AG04450 (cell line): ENCODE results near the gene AFMID. TPM values are rescaled to one million over a fixed set of nuclear protein-coding genes. Genes with fewer than 3 reads are reported as not detected.

Experiments
- CTCF ChIA-PET: fragments of 300-600, 350-600 bp; formaldehyde crosslinking; extraction: SDS; loops from one replicate; lab custom pipeline; 2022; ENCODE audit warnings: antibody characterized with exemption, inconsistent platforms; lab: Charles Lee
- POLR2A ChIA-PET: fragments of 350-600 bp; formaldehyde crosslinking; extraction: SDS; loops from one replicate; lab custom pipeline; 2021; ENCODE audit warnings: antibody characterized with exemption, inconsistent platforms; lab: Yijun Ruan, JAX
- DNase-seq: peaks from one replicate; pipeline ENCODE4 v3.0.0-alpha.2; 2011; ENCODE audit warnings: low read depth, low spot score
- H3K27ac ChIP-seq: one replicate; pipeline ENCODE4 v1.5.1; 2012; ENCODE audit warnings: low read depth, low read length, control low read depth
- H3K27me3 ChIP-seq: one replicate; pipeline ENCODE4 v1.6.0; 2012; ENCODE audit warnings: low read length; ENCODE audit not compliant: control insufficient read depth, insufficient read depth
- H3K4me3 ChIP-seq: 2 replicates; pipeline ENCODE4 v1.5.1; 2011; ENCODE audit warnings: mild to moderate bottlenecking, low read depth, low read length, control low read depth
- H3K9me3 ChIP-seq: 2 replicates; pipeline ENCODE4 v1.5.1; 2012; ENCODE audit warnings: low read length; ENCODE audit not compliant: control insufficient read depth, insufficient read depth
- CTCF ChIP-seq: IDR thresholded peaks from 2 replicates; pipeline ENCODE4 v1.5.1; 2011; ENCODE audit warnings: low read depth, low read length, control low read depth, inconsistent platforms
- polyA plus RNA-seq: library from polyadenylated mRNA; depleted of rRNA; stranded (reverse); fragments of >200 nt; gene quantifications from 2 replicates; pipeline ENCODE4 v1.2.3, GENCODE V29; 2011

The AFMID gene
- polyA plus RNA-seq, 1 experiment: 26.2 TPM

- no peak for DNase-seq
- Histone ChIP-seq H3K4me3 (no peak overlapping the region), H3K27me3 (peaks cover 18% of the 10 kb centered on the region), H3K9me3 (no peaks in the 10 kb centered on the region; the same call in 1 of the 2 replicates), H3K27ac (no peak overlapping the region)
- ChIA-PET POLR2A (no interaction called here), CTCF (interaction anchor here (3.0 kb wide), 1 partner anchor 13 kb away, joined by 17 read pairs; no protein-coding TSS in a partner anchor)
- no peak for TF ChIP-seq CTCF
These were observed 50.3 kb downstream of the AFMID start for GRCh38 chr17:78237401-78238012.

GRCh38 chr17:78238823-78239488 is 51.8 kb downstream of the AFMID start:
- Histone ChIP-seq H3K4me3 (no peak overlapping the region), H3K9me3 (no peaks in the 10 kb centered on the region), H3K27me3 (peaks cover 6% of the 10 kb centered on the region), H3K27ac (no peak overlapping the region)
- POLR2A ChIA-PET: interaction anchor here (0.5 kb wide), 1 partner anchor 23 kb away, joined by 7 read pairs; no protein-coding TSS in a partner anchor
- TF ChIP-seq CTCF: no peak
- CTCF ChIA-PET: interaction anchor here (1.1 to 3.0 kb wide), 2 partner anchors 12 to 52 kb away, joined by 3 to 17 read pairs; partner anchors contain the start of gene TK1
- DNase-seq: no peak

- Histone ChIP-seq H3K4me3 (no peak overlapping the region), H3K27ac (no peak overlapping the region), H3K27me3 (peaks cover 6% of the 10 kb centered on the region), H3K9me3 (no peaks in the 10 kb centered on the region)
- DNase-seq: no peak
- no peak for TF ChIP-seq CTCF
- CTCF ChIA-PET: interaction anchor here (3.0 kb wide), 1 partner anchor 11 kb away, joined by 17 read pairs; no protein-coding TSS in a partner anchor
- POLR2A ChIA-PET: interaction anchor here (0.5 kb wide), 1 partner anchor 24 kb away, joined by 7 read pairs; no protein-coding TSS in a partner anchor
These were observed 52.3 kb downstream of the AFMID start for GRCh38 chr17:78239489-78239931.

- POLR2A ChIA-PET: no interaction called here
- CTCF ChIA-PET: interaction anchor here (1.0 to 3.0 kb wide), 3 partner anchors 9 to 11 kb away, joined by 5 to 17 read pairs (median 12); no protein-coding TSS in a partner anchor
- Histone ChIP-seq H3K9me3 (no peaks in the 10 kb centered on the region), H3K4me3 (no peak overlapping the region), H3K27ac (no peak overlapping the region), H3K27me3 (peaks cover 6% of the 10 kb centered on the region)
- DNase-seq: no peak
- no peak for TF ChIP-seq CTCF
These were observed 53.0 kb downstream of the AFMID start for GRCh38 chr17:78240012-78240655.
